Adrenal gland (tissue), 5 donors: ENCODE data around the gene MUC5B.

Source experiments
- CTCF ChIP-seq, 6 experiments: fragments of 450-650 bp in 4 of 6; fragments of 200-600 bp in 2 of 6; sonication (generic) in 1 of 6; IDR thresholded peaks; 1 replicate in 5 of 6; 2 replicates in 1 of 6; pipeline versions ENCODE4 v1.5.1 to v1.8.0; 2016 to 2021; ENCODE audit warnings: antibody characterized with exemption in 6 of 6, mild to moderate bottlenecking in 2 of 6, moderate library complexity in 1 of 6
- POLR2A ChIP-seq, 2 donors: fragments of 450-650 bp; IDR thresholded peaks; one replicate each; pipeline ENCODE4 v1.6.1; 2017; ENCODE audit warnings: antibody characterized with exemption in 2 of 2, mild to moderate bottlenecking in 2 of 2, moderate library complexity in 1 of 2
- donor health status: DM: no; HTN: no; CAD: no.

- no peak for TF ChIP-seq POLR2A (IDR thresholded peaks at IDR 0.05)
- no peak for TF ChIP-seq CTCF (IDR thresholded peaks at IDR 0.05)
Measured at GRCh38 chr11:1292644-1293618, 70.1 kb downstream of the MUC5B start.
